Panc1 (cell line): ENCODE results near the gene VSTM5. TPM values are rescaled to one million over a fixed set of nuclear protein-coding genes. Genes with fewer than 3 reads are reported as not detected.

Experiments
- ATAC-seq: fragments of 200-7000 bp; cut with Tn5 transposase; 2 replicates; pipeline ENCODE4 v1.9.1; 2020; ENCODE audit warnings: mild to moderate bottlenecking, moderate library complexity
- BruUV-seq: library from RNA; stranded (reverse); fragments of 400-500 nt; replicated peaks from 2 replicates; lab custom pipeline; 2021; lab: Mats Ljungman, UMichigan
- CTCF ChIA-PET: fragments of 300-600 bp; sonication (Branson Sonifier 250); formaldehyde crosslinking; loops from one replicate; lab custom pipeline; 2022; ENCODE audit warnings: antibody characterized with exemption; lab: Charles Lee
- POLR2A ChIA-PET: fragments of 300-600 bp; sonication (Branson Sonifier 250); formaldehyde crosslinking; loops from one replicate; lab custom pipeline; 2022; ENCODE audit warnings: antibody characterized with exemption; lab: Charles Lee
- DNase-seq: peaks from one replicate; pipeline ENCODE4 v3.0.0-alpha.2; 2010; ENCODE audit warnings: low read depth, low spot score
- H3K27ac ChIP-seq: 2 replicates; pipeline ENCODE4 v1.5.1; 2011; ENCODE audit warnings: mild to moderate bottlenecking, low read length, inconsistent platforms
- H3K27me3 ChIP-seq: fragments of 200-500 bp; sonication (Bioruptor generic); 2 replicates; pipeline ENCODE4 v1.6.0; 2014; ENCODE audit warnings: low read length, inconsistent platforms; ENCODE audit not compliant: control insufficient read depth, insufficient read depth
- H3K36me3 ChIP-seq: fragments of 200-500 bp; sonication (Bioruptor generic); 2 replicates; pipeline ENCODE4 v1.5.1; 2014; ENCODE audit warnings: inconsistent platforms, mild to moderate bottlenecking, low read length, moderate library complexity; ENCODE audit not compliant: control insufficient read depth, insufficient read depth
- H3K4me1 ChIP-seq: 2 replicates; pipeline ENCODE4 v1.5.1; 2011; ENCODE audit warnings: inconsistent platforms, mild to moderate bottlenecking, low read length, moderate library complexity; ENCODE audit not compliant: control insufficient read depth, insufficient read depth
- H3K4me3 ChIP-seq, 2 experiments: 2 replicates each; pipeline ENCODE4 v1.5.1; 2011 to 2012; ENCODE audit warnings: low read depth in 2 of 2, low read length in 2 of 2, mild to moderate bottlenecking in 2 of 2, inconsistent platforms in 1 of 2, moderate library complexity in 1 of 2
- H3K9me3 ChIP-seq: fragments of 200-500 bp; sonication (Bioruptor generic); 2 replicates; pipeline ENCODE4 v1.5.1; 2014; ENCODE audit warnings: low read depth, mild to moderate bottlenecking, inconsistent platforms, low read length, moderate library complexity; ENCODE audit not compliant: control insufficient read depth, insufficient read depth
- POLR2AphosphoS5 ChIP-seq: IDR thresholded peaks from 2 replicates; pipeline ENCODE4 v1.6.1; 2012; ENCODE audit warnings: mild to moderate bottlenecking, low read depth, low read length, moderate library complexity
- SIN3A ChIP-seq: IDR thresholded peaks from 2 replicates; pipeline ENCODE4 v1.6.1; 2012; ENCODE audit warnings: low read depth, mild to moderate bottlenecking, low read length, moderate library complexity, borderline replicate concordance; ENCODE audit not compliant: insufficient read depth
- TCF7L2 ChIP-seq: IDR thresholded peaks from 2 replicates; pipeline ENCODE4 v1.6.1; 2011; ENCODE audit warnings: mild to moderate bottlenecking, low read depth, low read length, inconsistent platforms
- in situ Hi-C: cut with HindIII; loops from 2 replicates; pipeline ENCODE4 v1.10.0; 2016; ENCODE audit warnings: low sequenced_read_pairs, low pct_unique_long_range_greater_than_20kb
- intact Hi-C: fragments of 100-400 bp; cut with micrococcal nuclease; formaldehyde crosslinking; loops from one replicate; pipeline ENCODE4 v1.10.0; 2022; ENCODE audit not compliant: unreplicated experiment
- total RNA-seq: library from RNA; stranded (reverse); gene quantifications from one replicate; pipeline ENCODE4 v1.2.1, GENCODE V29; 2021; ENCODE audit not compliant: unreplicated experiment
- TF ChIP-seq, protein P1 (sequence below): fragments of 450-650 bp; IDR thresholded peaks from 2 replicates; pipeline ENCODE4 v1.5.1; 2017; ENCODE audit warnings: mild to moderate bottlenecking
- TF ChIP-seq, protein P2 (sequence below), 2 experiments: IDR thresholded peaks; 2 replicates each; pipeline ENCODE4 v1.6.1; 2011 to 2012; ENCODE audit warnings: low read depth in 2 of 2, control low read depth in 1 of 2, low read length in 1 of 2, mild to moderate bottlenecking in 1 of 2, moderate library complexity in 1 of 2; ENCODE audit not compliant: insufficient read depth in 1 of 2

The VSTM5 gene
- total RNA-seq, 1 experiment from 2014 or later: not detected

DNA sequence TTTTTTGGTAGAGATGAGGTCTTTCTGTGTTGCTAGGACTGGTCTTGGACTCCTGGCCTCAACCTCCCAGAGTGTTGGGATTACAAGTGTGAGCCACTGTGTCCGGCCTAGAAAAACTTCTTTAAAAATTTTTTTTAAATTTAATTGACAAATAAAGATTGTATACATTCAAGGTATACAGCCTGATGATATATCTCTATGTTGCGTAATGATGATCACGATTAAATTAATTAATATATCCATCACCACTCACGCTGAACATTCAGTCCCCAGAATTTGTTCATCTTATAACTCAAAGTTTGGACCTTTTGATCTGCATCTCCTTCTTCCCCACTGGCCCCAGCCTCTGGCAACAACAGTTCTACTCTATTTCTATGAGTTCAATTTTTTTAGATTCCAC, 27.2 kb downstream of the VSTM5 start:
- in situ Hi-C loops: no loop called here

DNA sequence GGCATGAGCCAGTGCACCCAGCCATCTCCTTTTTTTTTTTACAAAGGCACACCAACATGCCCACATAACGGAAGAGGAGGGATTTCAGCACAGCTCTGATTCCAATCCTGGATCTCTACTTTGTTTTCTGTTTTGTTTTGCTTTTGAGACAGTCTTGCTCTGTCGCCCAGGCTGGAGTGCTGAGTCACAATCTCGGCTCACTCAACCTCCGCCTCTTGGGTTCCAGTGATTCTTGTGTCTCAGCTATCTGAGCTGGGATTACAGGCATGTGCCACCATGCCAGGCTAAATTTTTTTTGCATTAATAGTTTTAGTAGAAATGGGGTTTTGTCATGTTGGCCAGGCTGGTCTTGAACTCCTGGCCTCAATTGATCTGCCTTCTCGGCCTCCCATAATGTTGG, 28.1 kb downstream of the VSTM5 start:
- POLR2A ChIA-PET: no interaction called here
- Histone ChIP-seq H3K4me3 (no peak overlapping the region), H3K4me1 (no peaks in the 10 kb centered on the region), H3K36me3 (no peaks in the 10 kb centered on the region), H3K27ac (no peak overlapping the region), H3K27me3 (no peaks in the 10 kb centered on the region), H3K9me3 (no peaks in the 10 kb centered on the region)
- TF ChIP-seq, protein P1, sequence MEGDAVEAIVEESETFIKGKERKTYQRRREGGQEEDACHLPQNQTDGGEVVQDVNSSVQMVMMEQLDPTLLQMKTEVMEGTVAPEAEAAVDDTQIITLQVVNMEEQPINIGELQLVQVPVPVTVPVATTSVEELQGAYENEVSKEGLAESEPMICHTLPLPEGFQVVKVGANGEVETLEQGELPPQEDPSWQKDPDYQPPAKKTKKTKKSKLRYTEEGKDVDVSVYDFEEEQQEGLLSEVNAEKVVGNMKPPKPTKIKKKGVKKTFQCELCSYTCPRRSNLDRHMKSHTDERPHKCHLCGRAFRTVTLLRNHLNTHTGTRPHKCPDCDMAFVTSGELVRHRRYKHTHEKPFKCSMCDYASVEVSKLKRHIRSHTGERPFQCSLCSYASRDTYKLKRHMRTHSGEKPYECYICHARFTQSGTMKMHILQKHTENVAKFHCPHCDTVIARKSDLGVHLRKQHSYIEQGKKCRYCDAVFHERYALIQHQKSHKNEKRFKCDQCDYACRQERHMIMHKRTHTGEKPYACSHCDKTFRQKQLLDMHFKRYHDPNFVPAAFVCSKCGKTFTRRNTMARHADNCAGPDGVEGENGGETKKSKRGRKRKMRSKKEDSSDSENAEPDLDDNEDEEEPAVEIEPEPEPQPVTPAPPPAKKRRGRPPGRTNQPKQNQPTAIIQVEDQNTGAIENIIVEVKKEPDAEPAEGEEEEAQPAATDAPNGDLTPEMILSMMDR: no peak
- TF ChIP-seq SIN3A (no peak), POLR2AphosphoS5 (no peak), TCF7L2 (no peak)
- TF ChIP-seq, protein P2, sequence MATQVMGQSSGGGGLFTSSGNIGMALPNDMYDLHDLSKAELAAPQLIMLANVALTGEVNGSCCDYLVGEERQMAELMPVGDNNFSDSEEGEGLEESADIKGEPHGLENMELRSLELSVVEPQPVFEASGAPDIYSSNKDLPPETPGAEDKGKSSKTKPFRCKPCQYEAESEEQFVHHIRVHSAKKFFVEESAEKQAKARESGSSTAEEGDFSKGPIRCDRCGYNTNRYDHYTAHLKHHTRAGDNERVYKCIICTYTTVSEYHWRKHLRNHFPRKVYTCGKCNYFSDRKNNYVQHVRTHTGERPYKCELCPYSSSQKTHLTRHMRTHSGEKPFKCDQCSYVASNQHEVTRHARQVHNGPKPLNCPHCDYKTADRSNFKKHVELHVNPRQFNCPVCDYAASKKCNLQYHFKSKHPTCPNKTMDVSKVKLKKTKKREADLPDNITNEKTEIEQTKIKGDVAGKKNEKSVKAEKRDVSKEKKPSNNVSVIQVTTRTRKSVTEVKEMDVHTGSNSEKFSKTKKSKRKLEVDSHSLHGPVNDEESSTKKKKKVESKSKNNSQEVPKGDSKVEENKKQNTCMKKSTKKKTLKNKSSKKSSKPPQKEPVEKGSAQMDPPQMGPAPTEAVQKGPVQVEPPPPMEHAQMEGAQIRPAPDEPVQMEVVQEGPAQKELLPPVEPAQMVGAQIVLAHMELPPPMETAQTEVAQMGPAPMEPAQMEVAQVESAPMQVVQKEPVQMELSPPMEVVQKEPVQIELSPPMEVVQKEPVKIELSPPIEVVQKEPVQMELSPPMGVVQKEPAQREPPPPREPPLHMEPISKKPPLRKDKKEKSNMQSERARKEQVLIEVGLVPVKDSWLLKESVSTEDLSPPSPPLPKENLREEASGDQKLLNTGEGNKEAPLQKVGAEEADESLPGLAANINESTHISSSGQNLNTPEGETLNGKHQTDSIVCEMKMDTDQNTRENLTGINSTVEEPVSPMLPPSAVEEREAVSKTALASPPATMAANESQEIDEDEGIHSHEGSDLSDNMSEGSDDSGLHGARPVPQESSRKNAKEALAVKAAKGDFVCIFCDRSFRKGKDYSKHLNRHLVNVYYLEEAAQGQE (IDR thresholded peaks at IDR 0.05; ENCODE audit: insufficient read depth in 1 of 2, low read depth in 2 of 2, low read length in 1 of 2): no peak
- no peak for ATAC-seq
- intact Hi-C loops (no loop called here), in situ Hi-C loops (no loop called here)
- CTCF ChIA-PET: no interaction called here
- BruUV-seq: no TSS peak
- no peak for DNase-seq

More for the DNA sequence above, 27.2 kb downstream of the VSTM5 start:
- H3K27ac ChIP-seq: no peak overlapping the region
- H3K4me3 ChIP-seq: no peak overlapping the region
- H3K27me3 ChIP-seq: no peaks in the 10 kb centered on the region
- TF ChIP-seq, protein P1: no peak
- TF ChIP-seq SIN3A (no peak), TCF7L2 (no peak), POLR2AphosphoS5 (no peak)
- TF ChIP-seq, protein P2 (IDR thresholded peaks at IDR 0.05; ENCODE audit: insufficient read depth in 1 of 2, low read depth in 2 of 2, low read length in 1 of 2): no peak
- BruUV-seq: no TSS peak
- ChIA-PET CTCF (no interaction called here), POLR2A (no interaction called here)
- no peak for ATAC-seq
- no peaks in the 10 kb centered on the region for H3K9me3 ChIP-seq
- DNase-seq: no peak
- H3K36me3 ChIP-seq: no peaks in the 10 kb centered on the region
- intact Hi-C loops: no loop called here
- H3K4me1 ChIP-seq: no peaks in the 10 kb centered on the region
